Esophagus (tissue), 2 donors: Measurements from ENCODE around the gene ANO9. TPM values are rescaled to one million over a fixed set of nuclear protein-coding genes. Genes with fewer than 3 reads are reported as not detected.

ENCODE experiments used
- H3K27ac ChIP-seq, 2 donors: one replicate each; pipeline ENCODE4 v1.5.1; 2013; ENCODE audit warnings: low read depth in 2 of 2, mild to moderate bottlenecking in 2 of 2, inconsistent platforms in 1 of 2, low read length in 1 of 2, moderate library complexity in 1 of 2
- H3K27me3 ChIP-seq, 2 donors: one replicate each; pipeline ENCODE4 v1.6.1; 2013; ENCODE audit warnings: low read length in 2 of 2, control low read depth in 1 of 2, mild to moderate bottlenecking in 1 of 2; ENCODE audit not compliant: insufficient read depth in 2 of 2, control insufficient read depth in 1 of 2
- H3K36me3 ChIP-seq, 2 donors: one replicate each; pipeline ENCODE4 v1.6.1; 2013; ENCODE audit warnings: low read length in 1 of 2; ENCODE audit not compliant: control insufficient read depth in 2 of 2, insufficient read depth in 2 of 2
- H3K4me1 ChIP-seq, 2 donors: one replicate each; pipeline ENCODE4 v1.6.1; 2013; ENCODE audit warnings: low read length in 1 of 2; ENCODE audit not compliant: control insufficient read depth in 2 of 2, insufficient read depth in 2 of 2
- H3K4me3 ChIP-seq, 2 donors: one replicate each; pipeline ENCODE4 v1.5.1; 2013; ENCODE audit warnings: low read length in 2 of 2, mild to moderate bottlenecking in 2 of 2, low read depth in 1 of 2, moderate library complexity in 1 of 2
- H3K9me3 ChIP-seq, 2 donors: one replicate each; pipeline ENCODE4 v1.6.1; 2013; ENCODE audit warnings: mild to moderate bottlenecking in 2 of 2, low read depth in 1 of 2, low read length in 1 of 2, moderate library complexity in 1 of 2; ENCODE audit not compliant: control insufficient read depth in 2 of 2, insufficient read depth in 1 of 2
- WGBS, 2 donors: extraction: QIAGEN DNeasy Blood & Tissue Kit; methylation state at CpG; one replicate each; pipeline ENCODE4 v1.1.7; 2013; 5-methylcytosine and 5-hydroxymethylcytosine counted together
- polyA plus RNA-seq, 2 donors: library from polyadenylated mRNA; stranded (reverse); fragments of 200-250 nt; gene quantifications; one replicate each; pipeline ENCODE4 v1.2.3, GENCODE V29; 2013
- donor health status: healthy with polysubstance abuse.
- donor health status: Bipolar disorder and iron deficiency.

ANO9 gene
- polyA plus RNA-seq, 2 donors = 18.1 to 40.4 TPM

- Histone ChIP-seq H3K9me3 (no peaks in the 10 kb centered on the region), H3K27me3 (no peaks in the 10 kb centered on the region), H3K27ac (no peak overlapping the region), H3K4me1 (peaks cover 5 to 13% of the 10 kb centered on the region in 2 donors), H3K4me3 (no peak overlapping the region), H3K36me3 (peaks cover 4 to 20% of the 10 kb centered on the region in 2 donors)
- 89 to 91% methylated on average over 9 of the region's 9 CpGs for WGBS, 2 donors
Measured at GRCh38 chr11:454043-454442, 12.2 kb upstream of the ANO9 start.

- WGBS, 2 donors = 88 to 90% methylated on average over 13 of the region's 13 CpGs
- peaks cover 4 to 20% of the 10 kb centered on the region in 2 donors for H3K36me3 ChIP-seq
Measured at GRCh38 chr11:453564-453963, 11.8 kb upstream of the ANO9 start.

GRCh38 chr11:452916-453527 lies 11.2 kb upstream of the ANO9 start:
- H3K27ac ChIP-seq = no peak overlapping the region
- no peaks in the 10 kb centered on the region for H3K27me3 ChIP-seq
- H3K9me3 ChIP-seq = no peaks in the 10 kb centered on the region
- H3K4me3 ChIP-seq = no peak overlapping the region
- peaks cover 4 to 20% of the 10 kb centered on the region in 2 donors for H3K36me3 ChIP-seq
- WGBS, 2 donors = 89 to 90% methylated on average over 19 of the region's 19 CpGs
- peaks cover 5 to 16% of the 10 kb centered on the region in 2 donors for H3K4me1 ChIP-seq

More at GRCh38 chr11:453564-453963, 11.8 kb upstream of the ANO9 start:
- Histone ChIP-seq H3K27ac (no peak overlapping the region), H3K27me3 (no peaks in the 10 kb centered on the region), H3K9me3 (no peaks in the 10 kb centered on the region), H3K4me3 (no peak overlapping the region), H3K4me1 (peaks cover 5 to 13% of the 10 kb centered on the region in 2 donors)

- peaks cover 4 to 20% of the 10 kb centered on the region in 2 donors for H3K36me3 ChIP-seq
- 89 to 93% methylated on average over 12 of the region's 12 CpGs for WGBS, 2 donors
- H3K27me3 ChIP-seq = no peaks in the 10 kb centered on the region
- peaks cover 5 to 15% of the 10 kb centered on the region in 2 donors for H3K4me1 ChIP-seq
- H3K9me3 ChIP-seq = no peaks in the 10 kb centered on the region
- no peak overlapping the region for H3K27ac ChIP-seq
- no peak overlapping the region for H3K4me3 ChIP-seq
Measured at GRCh38 chr11:452203-452744, 10.5 kb upstream of the ANO9 start.

- Histone ChIP-seq H3K4me1 (peaks cover 5 to 16% of the 10 kb centered on the region in 2 donors), H3K4me3 (no peak overlapping the region), H3K27me3 (no peaks in the 10 kb centered on the region), H3K9me3 (no peaks in the 10 kb centered on the region), H3K27ac (no peak overlapping the region), H3K36me3 (peaks cover 4 to 19% of the 10 kb centered on the region in 2 donors)
- WGBS, 2 donors = 85 to 88% methylated on average over 13 to 14 of the region's 14 CpGs
Measured at GRCh38 chr11:451738-452137, 9.9 kb upstream of the ANO9 start.

- H3K9me3 ChIP-seq = no peaks in the 10 kb centered on the region
- H3K36me3 ChIP-seq = peaks cover 4 to 17% of the 10 kb centered on the region in 2 donors
- peak overlapping the region; percentile 8 to 83 for H3K27ac ChIP-seq
- no peaks in the 10 kb centered on the region for H3K27me3 ChIP-seq
- H3K4me1 ChIP-seq = peaks cover 5 to 16% of the 10 kb centered on the region in 2 donors
- 3% methylated on average over 33 to 46 of the region's 46 CpGs for WGBS, 2 donors
- peak overlapping the region; percentile 77 to 96 for H3K4me3 ChIP-seq
Measured at GRCh38 chr11:450809-451451, 9.1 kb upstream of the ANO9 start.

- H3K9me3 ChIP-seq = no peaks in the 10 kb centered on the region
- no peaks in the 10 kb centered on the region for H3K27me3 ChIP-seq
- H3K27ac ChIP-seq = peak within 1 kb of the TSS; percentile 83 to 87
- H3K4me3 ChIP-seq = peak within 1 kb of the TSS; percentile 77 to 96
- peaks cover 4 to 17% of the 10 kb centered on the region in 2 donors for H3K36me3 ChIP-seq
- H3K4me1 ChIP-seq = peaks cover 5 to 14% of the 10 kb centered on the region in 2 donors
- WGBS, 2 donors = 0% methylated on average over 101 to 108 of the region's 108 CpGs
Measured at GRCh38 chr11:449889-450808, 8.3 kb upstream of the ANO9 start, which contains the start of gene PTDSS2. Gene PTDSS2 (plus strand): TSS chr11:450279. CDS start chr11:450456, 177 bp downstream.

GRCh38 chr11:447923-448731 lies 6.3 kb upstream of the ANO9 start:
- Histone ChIP-seq H3K4me1 (peaks cover 5 to 21% of the 10 kb centered on the region in 2 donors), H3K27me3 (no peaks in the 10 kb centered on the region), H3K9me3 (no peaks in the 10 kb centered on the region), H3K4me3 (peak overlapping the region; percentile 50 to 84), H3K27ac (peak overlapping the region; percentile 95 to 100), H3K36me3 (peaks cover 0 to 6% of the 10 kb centered on the region in 2 donors)
- 2 to 3% methylated on average over 54 to 55 of the region's 55 CpGs for WGBS, 2 donors
